SU-DHL-6 (cell line): ENCODE data around the gene TNKS1BP1.

ENCODE experiments used
- CTCF ChIP-seq: fragments of 200-600 bp; sonication (generic); IDR thresholded peaks from one replicate; pipeline ENCODE4 v1.5.1; 2017; ENCODE audit warnings: antibody characterized with exemption, mild to moderate bottlenecking, low read length, moderate library complexity; ENCODE audit not compliant: insufficient read depth, poor library complexity, severe bottlenecking
- EZH2phosphoT487 ChIP-seq: fragments of 200-600 bp; sonication (generic), shearing (Covaris generic); conservative IDR thresholded peaks from 2 replicates; pipeline ENCODE4 v1.6.1; 2018; ENCODE audit warnings: mild to moderate bottlenecking, antibody characterized with exemption, low read length, moderate library complexity, mixed read lengths

- no peak for TF ChIP-seq CTCF
- TF ChIP-seq EZH2phosphoT487: no peak
Observed at GRCh38 chr11:57358543-57358961, 33.8 kb upstream of the TNKS1BP1 start.
